GM12878 (cell line): ENCODE results near the gene PSMB1. TPM values are rescaled to one million over a fixed set of nuclear protein-coding genes. Genes with fewer than 3 reads are reported as not detected.

Source experiments
- ATAC-seq: fragments of 200-7000 bp; cut with Tn5 transposase; 3 replicates; pipeline ENCODE4 v1.9.1; 2020; ENCODE audit warnings: mild to moderate bottlenecking, moderate library complexity
- BruUV-seq: library from RNA; stranded (reverse); fragments of 400-500 nt; replicated peaks from 2 replicates; lab custom pipeline; 2021; lab: Mats Ljungman, UMichigan
- CTCF ChIA-PET: fragments of 300-600 bp; sonication (Branson Sonifier 250); formaldehyde crosslinking; extraction: SDS; loops from one replicate; lab custom pipeline; 2021; ENCODE audit warnings: inconsistent platforms; lab: Yijun Ruan, JAX
- POLR2A ChIA-PET: fragments of 350-600 bp; formaldehyde crosslinking; extraction: SDS; loops from one replicate; lab custom pipeline; 2021; ENCODE audit warnings: inconsistent platforms; lab: Charles Lee
- RAD21 ChIA-PET: fragments of 300-600 bp; sonication (Branson Sonifier 250); formaldehyde crosslinking; loops from one replicate; lab custom pipeline; 2023; ENCODE audit warnings: antibody characterized with exemption; ENCODE audit not compliant: unreplicated experiment; lab: Charles Lee
- SMC1A ChIA-PET: fragments of 300-600 bp; sonication (Branson Sonifier 250); formaldehyde crosslinking; loops from one replicate; lab custom pipeline; 2023; ENCODE audit not compliant: unreplicated experiment, uncharacterized antibody; lab: Charles Lee
- DNase-seq: peaks from one replicate; pipeline ENCODE4 v3.0.0-alpha.2; 2011; ENCODE audit warnings: low read depth, low spot score
- FAIRE-seq: peaks from 3 replicates; lab custom pipeline; 2011; peaks lifted over from hg19 to GRCh38; lab: Jason Lieb, UNC
- H2AFZ ChIP-seq: 2 replicates; pipeline ENCODE4 v1.6.0; 2011; ENCODE audit warnings: low read depth, low read length, control low read depth; ENCODE audit not compliant: control insufficient read depth
- H3K27ac ChIP-seq: 2 replicates; pipeline ENCODE4 v1.5.1; 2011; ENCODE audit warnings: control low read depth; ENCODE audit not compliant: control insufficient read depth, insufficient read depth
- H3K27me3 ChIP-seq, 2 experiments: replicated peaks in 1 of 2; 2 replicates each; pipeline versions ENCODE4 v1.6.0 to v1.6.1; 2011; ENCODE audit warnings: low read length in 1 of 2; ENCODE audit not compliant: control insufficient read depth in 2 of 2, insufficient read depth in 2 of 2
- H3K36me3 ChIP-seq, 2 experiments: 2 replicates each; pipeline ENCODE4 v1.5.1; 2011; ENCODE audit warnings: low read length in 1 of 2; ENCODE audit not compliant: control insufficient read depth in 2 of 2, insufficient read depth in 2 of 2
- H3K4me1 ChIP-seq: 2 replicates; pipeline ENCODE4 v1.6.1; 2011; ENCODE audit warnings: mild to moderate bottlenecking, low read length, moderate library complexity, mixed read lengths; ENCODE audit not compliant: control insufficient read depth, insufficient read depth
- H3K4me2 ChIP-seq: 2 replicates; pipeline ENCODE4 v1.6.0; 2011; ENCODE audit warnings: control low read depth; ENCODE audit not compliant: control insufficient read depth, insufficient read depth
- H3K4me3 ChIP-seq: fragments of 200-600 bp; sonication (generic); 2 replicates; pipeline ENCODE4 v1.5.1; 2016
- H3K79me2 ChIP-seq: 2 replicates; pipeline ENCODE4 v1.6.0; 2011; ENCODE audit warnings: low read length; ENCODE audit not compliant: control insufficient read depth, insufficient read depth
- H3K9ac ChIP-seq: 2 replicates; pipeline ENCODE4 v1.8.0; 2011; ENCODE audit warnings: low read length, control low read depth, mixed read lengths; ENCODE audit not compliant: control insufficient read depth, insufficient read depth
- H3K9me3 ChIP-seq: replicated peaks from 3 replicates; pipeline ENCODE4 v1.5.1; 2011; ENCODE audit warnings: mild to moderate bottlenecking, low read length; ENCODE audit not compliant: control insufficient read depth, insufficient read depth
- H4K20me1 ChIP-seq: 2 replicates; pipeline ENCODE4 v1.6.0; 2011; ENCODE audit not compliant: control insufficient read depth, insufficient read depth
- BCL11A ChIP-seq: IDR thresholded peaks from 2 replicates; pipeline ENCODE4 v1.6.1; 2011; ENCODE audit warnings: low read depth, low read length
- CBX3 ChIP-seq: fragments of 200-600 bp; sonication (generic); IDR thresholded peaks from 2 replicates; pipeline ENCODE4 v1.6.1; 2016; ENCODE audit warnings: low read depth, borderline replicate concordance
- CHD1 ChIP-seq: IDR thresholded peaks from 2 replicates; pipeline ENCODE4 v1.6.1; 2012; ENCODE audit warnings: low read depth, low read length, improper control_type of control experiment
- CHD2 ChIP-seq: IDR thresholded peaks from 2 replicates; pipeline ENCODE4 v1.6.1; 2011; ENCODE audit warnings: low read depth, low read length, improper control_type of control experiment, borderline replicate concordance
- ETV6 ChIP-seq, 2 experiments: fragments of 450-650 bp in 1 of 2; IDR thresholded peaks in 1 of 2; conservative IDR thresholded peaks in 1 of 2; 2 replicates each; pipeline ENCODE4 v1.6.1; 2014; ENCODE audit warnings: antibody characterized with exemption in 1 of 2, borderline replicate concordance in 1 of 2, low read depth in 1 of 2, mild to moderate bottlenecking in 1 of 2, moderate library complexity in 1 of 2
- FOS ChIP-seq: IDR thresholded peaks from 3 replicates; pipeline ENCODE4 v1.6.1; 2011; ENCODE audit warnings: borderline replicate concordance; ENCODE audit not compliant: insufficient read length; ENCODE audit errors: extremely low read depth
- IRF4 ChIP-seq: IDR thresholded peaks from 2 replicates; pipeline ENCODE4 v1.6.1; 2011; ENCODE audit warnings: low read depth, low read length
- POLR2AphosphoS2 ChIP-seq: IDR thresholded peaks from 2 replicates; pipeline ENCODE4 v1.6.1; 2011; ENCODE audit warnings: low read depth, mild to moderate bottlenecking, low read length, improper control_type of control experiment, moderate library complexity
- RB1 ChIP-seq: fragments of 450-650 bp; formaldehyde crosslinking; IDR thresholded peaks from 2 replicates; pipeline ENCODE4 v1.6.1; 2017; ENCODE audit warnings: mild to moderate bottlenecking, borderline replicate concordance
- RCOR1 ChIP-seq: conservative IDR thresholded peaks from 2 replicates; pipeline ENCODE4 v1.6.1; 2012; ENCODE audit warnings: low read depth, low read length, improper control_type of control experiment
- SMARCA5 ChIP-seq: fragments of 450-650 bp; IDR thresholded peaks from 2 replicates; pipeline ENCODE4 v1.6.1; 2017; ENCODE audit warnings: mild to moderate bottlenecking
- SMC3 ChIP-seq: IDR thresholded peaks from 2 replicates; pipeline ENCODE4 v1.6.1; 2011; ENCODE audit warnings: low read length, improper control_type of control experiment, borderline replicate concordance
- SP1 ChIP-seq: IDR thresholded peaks from one replicate; pipeline ENCODE4 v1.6.1; 2011; ENCODE audit warnings: low read depth, low read length
- STAT3 ChIP-seq: IDR thresholded peaks from 2 replicates; pipeline ENCODE4 v1.6.1; 2011; ENCODE audit warnings: low read depth, low read length, improper control_type of control experiment
- TCF12 ChIP-seq: IDR thresholded peaks from 2 replicates; pipeline ENCODE4 v1.6.1; 2011; ENCODE audit warnings: low read depth, mild to moderate bottlenecking, low read length
- ZNF24 ChIP-seq: fragments of 450-650 bp; IDR thresholded peaks from 2 replicates; pipeline ENCODE4 v1.6.1; 2017; ENCODE audit warnings: antibody characterized with exemption, mild to moderate bottlenecking
- WGBS: methylation state at CpG from one replicate; pipeline ENCODE4 v1.1.6; 2016; ENCODE audit warnings: low lambda C conversion rate; ENCODE audit not compliant: insufficient replicate concordance, insufficient coverage; ENCODE audit errors: missing lambda C conversion rate; 5-methylcytosine and 5-hydroxymethylcytosine counted together
- in situ Hi-C: fragments of 300-500 bp; cut with MboI; formaldehyde crosslinking; loops from 9 replicates; pipeline ENCODE4 v1.14.3; 2018; ENCODE audit warnings: mixed read lengths
- intact Hi-C: fragments of 100-400 bp; cut with micrococcal nuclease; formaldehyde crosslinking; loops from one replicate; pipeline ENCODE4 v1.14.2; 2022; ENCODE audit not compliant: unreplicated experiment
- polyA plus RNA-seq, 11 experiments: library from polyadenylated mRNA; depleted of rRNA in 4 of 11; unstranded in 6 of 11; stranded (reverse) in 5 of 11; fragments of >200 nt; fragmentation: Nextera tagmentation in 4 of 11; fragmentation: Illumina TruSeq in 1 of 11; extraction: Ambion mirVana in 4 of 11; extraction: Trizol in 1 of 11; gene quantifications; 1 replicate in 1 of 11; 2 replicates in 10 of 11; pipeline versions ENCODE4 v1.2.1 to v1.2.3, GENCODE V29; 2011 to 2016; ENCODE audit warnings: inconsistent platforms in 2 of 11, missing spikeins in 2 of 11, low read depth in 1 of 11
- total RNA-seq, 4 experiments: library from RNA; depleted of rRNA in 3 of 4; stranded (reverse); fragments of >200 nt in 3 of 4; fragmentation: Illumina TruSeq in 1 of 4; extraction: Trizol in 1 of 4; gene quantifications; 2 replicates each; pipeline versions ENCODE4 v1.2.1 to v1.2.3, GENCODE V29; 2013 to 2021
- TF ChIP-seq, protein P1 (sequence below): fragments of 450-650 bp; IDR thresholded peaks from 2 replicates; pipeline ENCODE4 v1.6.1; 2017; ENCODE audit warnings: mild to moderate bottlenecking, low read depth, inconsistent platforms; ENCODE audit not compliant: poor library complexity, severe bottlenecking
- TF ChIP-seq, protein P2 (sequence below): fragments of 450-650 bp; IDR thresholded peaks from 2 replicates; pipeline ENCODE4 v1.6.1; 2016; ENCODE audit warnings: mild to moderate bottlenecking

Gene PSMB1
- total and polyA plus RNA-seq, 10 of the 15 experiments (the other 5 are each of a cell fraction or from before 2014, with no cell fraction given), result 208 to 1,317 (median 508) TPM

DNA sequence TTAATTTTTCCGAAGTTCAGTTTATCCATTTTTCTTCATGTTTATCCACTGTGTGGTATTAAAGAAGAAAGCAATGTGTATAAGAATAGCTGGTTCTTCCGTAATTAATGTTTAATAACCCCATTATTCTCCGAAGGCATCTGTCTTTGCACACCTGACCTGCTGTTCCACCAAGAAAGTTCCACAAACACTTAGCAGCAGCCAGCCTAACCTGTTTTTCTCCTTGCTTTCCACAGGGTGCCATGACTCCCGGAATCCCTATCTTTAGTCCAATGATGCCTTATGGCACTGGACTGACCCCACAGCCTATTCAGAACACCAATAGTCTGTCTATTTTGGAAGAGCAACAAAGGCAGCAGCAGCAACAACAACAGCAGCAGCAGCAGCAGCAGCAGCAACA lies 8.4 kb upstream of the PSMB1 start:
- intact Hi-C loops, result no loop called here
- no peaks in the 10 kb centered on the region for H3K9me3 ChIP-seq

DNA sequence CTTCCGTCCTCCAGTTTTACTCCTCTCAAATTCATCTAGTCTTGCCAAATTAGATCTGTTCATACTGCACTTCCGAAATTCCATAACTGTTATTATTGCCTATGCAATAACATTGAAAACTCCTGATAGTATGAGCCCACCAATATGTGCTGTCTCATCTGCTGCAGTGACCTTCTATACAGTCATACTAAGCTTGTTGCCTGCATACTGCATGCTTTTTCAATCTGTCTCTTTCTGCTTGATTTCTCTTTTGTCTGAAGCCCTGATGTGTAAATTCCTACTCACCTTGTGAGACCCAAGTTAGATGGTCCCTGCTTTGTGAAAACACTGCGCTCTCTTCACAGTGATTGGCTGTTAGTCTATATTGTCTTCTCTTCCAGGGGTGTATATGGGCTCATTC lies 2.2 kb upstream of the PSMB1 start:
- Histone ChIP-seq H3K27ac (no peak overlapping the region), H3K4me1 (peaks cover 3% of the 10 kb centered on the region; the same call in 1 of the 2 replicates), H3K79me2 (peaks cover 59% of the 10 kb centered on the region), H3K9me3 (no peaks in the 10 kb centered on the region), H3K27me3 (no peaks in the 10 kb centered on the region), H3K4me3 (peak overlapping the region; percentile 76), H3K4me2 (peak overlapping the region; percentile 77), H3K9ac (peak overlapping the region; percentile 89), H2AFZ (no peak overlapping the region), H4K20me1 (no peaks in the 10 kb centered on the region), H3K36me3 (peaks cover 0 to 14% of the 10 kb centered on the region in 2 experiments; a peak in 2 of 4 replicates)
- WGBS, result 48% methylated on average over 3 of the region's 3 CpGs
- ChIA-PET SMC1A (no interaction called here), CTCF (no interaction called here), RAD21 (no interaction called here), POLR2A (interaction anchor here (1.4 kb wide), 1 partner anchor 803 kb away, joined by 5 read pairs; the partner anchor contains the start of genes DYNLT2 and ERMARD)
- ATAC-seq (no peak), FAIRE-seq (no peak), DNase-seq (no peak)
- no TSS peak for BruUV-seq
- TF ChIP-seq TCF12, result no peak
- no peak for TF ChIP-seq ZNF24
- TF ChIP-seq CHD2, result no peak
- TF ChIP-seq SMARCA5, result no peak
- no peak for TF ChIP-seq SMC3
- no peak for TF ChIP-seq ETV6 (conservative IDR thresholded peaks at IDR 0.05 in 1 of 2, IDR thresholded peaks at IDR 0.05 in 1 of 2; ENCODE audit: borderline replicate concordance in 1 of 2, low read depth in 1 of 2)
- no peak for TF ChIP-seq BCL11A
- TF ChIP-seq POLR2AphosphoS2, result no peak
- no peak for TF ChIP-seq STAT3
- TF ChIP-seq, protein P1, sequence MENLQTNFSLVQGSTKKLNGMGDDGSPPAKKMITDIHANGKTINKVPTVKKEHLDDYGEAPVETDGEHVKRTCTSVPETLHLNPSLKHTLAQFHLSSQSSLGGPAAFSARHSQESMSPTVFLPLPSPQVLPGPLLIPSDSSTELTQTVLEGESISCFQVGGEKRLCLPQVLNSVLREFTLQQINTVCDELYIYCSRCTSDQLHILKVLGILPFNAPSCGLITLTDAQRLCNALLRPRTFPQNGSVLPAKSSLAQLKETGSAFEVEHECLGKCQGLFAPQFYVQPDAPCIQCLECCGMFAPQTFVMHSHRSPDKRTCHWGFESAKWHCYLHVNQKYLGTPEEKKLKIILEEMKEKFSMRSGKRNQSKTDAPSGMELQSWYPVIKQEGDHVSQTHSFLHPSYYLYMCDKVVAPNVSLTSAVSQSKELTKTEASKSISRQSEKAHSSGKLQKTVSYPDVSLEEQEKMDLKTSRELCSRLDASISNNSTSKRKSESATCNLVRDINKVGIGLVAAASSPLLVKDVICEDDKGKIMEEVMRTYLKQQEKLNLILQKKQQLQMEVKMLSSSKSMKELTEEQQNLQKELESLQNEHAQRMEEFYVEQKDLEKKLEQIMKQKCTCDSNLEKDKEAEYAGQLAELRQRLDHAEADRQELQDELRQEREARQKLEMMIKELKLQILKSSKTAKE, result no peak
- no peak for TF ChIP-seq IRF4
- TF ChIP-seq, protein P2, sequence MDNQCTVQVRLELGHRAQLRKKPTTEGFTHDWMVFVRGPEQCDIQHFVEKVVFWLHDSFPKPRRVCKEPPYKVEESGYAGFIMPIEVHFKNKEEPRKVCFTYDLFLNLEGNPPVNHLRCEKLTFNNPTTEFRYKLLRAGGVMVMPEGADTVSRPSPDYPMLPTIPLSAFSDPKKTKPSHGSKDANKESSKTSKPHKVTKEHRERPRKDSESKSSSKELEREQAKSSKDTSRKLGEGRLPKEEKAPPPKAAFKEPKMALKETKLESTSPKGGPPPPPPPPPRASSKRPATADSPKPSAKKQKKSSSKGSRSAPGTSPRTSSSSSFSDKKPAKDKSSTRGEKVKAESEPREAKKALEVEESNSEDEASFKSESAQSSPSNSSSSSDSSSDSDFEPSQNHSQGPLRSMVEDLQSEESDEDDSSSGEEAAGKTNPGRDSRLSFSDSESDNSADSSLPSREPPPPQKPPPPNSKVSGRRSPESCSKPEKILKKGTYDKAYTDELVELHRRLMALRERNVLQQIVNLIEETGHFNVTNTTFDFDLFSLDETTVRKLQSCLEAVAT, result no peak
- no peak for TF ChIP-seq SP1
- in situ Hi-C loops, result no loop called here
- intact Hi-C loops, result no loop called here

More for the DNA sequence above, 8.4 kb upstream of the PSMB1 start:
- no peaks in the 10 kb centered on the region for H4K20me1 ChIP-seq
- CTCF ChIA-PET, result no interaction called here
- SMC1A ChIA-PET, result no interaction called here
- no TSS peak for BruUV-seq
- TF ChIP-seq CBX3 (no peak), RB1 (no peak), FOS (no peak), CHD1 (no peak), RCOR1 (no peak)
- TF ChIP-seq, all 136 proteins: peak for 0
- RAD21 ChIA-PET, result no interaction called here
- POLR2A ChIA-PET, result no interaction called here
- 93% methylated on average over 4 of the region's 4 CpGs for WGBS
- Histone ChIP-seq H2AFZ (no peak overlapping the region), H3K36me3 (peaks cover 2 to 15% of the 10 kb centered on the region in 2 experiments; a peak in 3 of 4 replicates), H3K27me3 (no peaks in the 10 kb centered on the region), H3K4me2 (no peak overlapping the region), H3K9ac (no peak overlapping the region), H3K27ac (no peak overlapping the region), H3K4me3 (no peak overlapping the region), H3K79me2 (peaks cover 8% of the 10 kb centered on the region), H3K4me1 (no peaks in the 10 kb centered on the region)
- no peak for FAIRE-seq
- DNase-seq, result no peak
- no peak for ATAC-seq
- in situ Hi-C loops, result no loop called here
